ENCODE data around the gene TMOD1.
A peak's percentile ranks its signal among the peaks of the same experiment; 100 is the strongest.

Gene TMOD1

GRCh38 chr9:97633859-97634490, 132.5 kb downstream of the TMOD1 start:
- H3K27ac Mint-ChIP-seq (ENCODE audit: low read depth) = peak overlapping the region; percentile 98
- H3K27me3 Mint-ChIP-seq = no peaks in the 10 kb centered on the region
- peak overlapping the region; percentile 90 for H3K4me3 Mint-ChIP-seq
- ATAC-seq (replicated peaks; ENCODE audit: extremely low read depth, poor library complexity, severe bottlenecking) = no peak
- H3K36me3 Mint-ChIP-seq (ENCODE audit: insufficient read depth) = peaks cover 27% of the 10 kb centered on the region
- no peaks in the 10 kb centered on the region for H3K9me3 Mint-ChIP-seq
- no peak for DNase-seq (ENCODE audit: low spot score in 2 of 2)
- peaks cover 59% of the 10 kb centered on the region for H3K4me1 Mint-ChIP-seq

DNA sequence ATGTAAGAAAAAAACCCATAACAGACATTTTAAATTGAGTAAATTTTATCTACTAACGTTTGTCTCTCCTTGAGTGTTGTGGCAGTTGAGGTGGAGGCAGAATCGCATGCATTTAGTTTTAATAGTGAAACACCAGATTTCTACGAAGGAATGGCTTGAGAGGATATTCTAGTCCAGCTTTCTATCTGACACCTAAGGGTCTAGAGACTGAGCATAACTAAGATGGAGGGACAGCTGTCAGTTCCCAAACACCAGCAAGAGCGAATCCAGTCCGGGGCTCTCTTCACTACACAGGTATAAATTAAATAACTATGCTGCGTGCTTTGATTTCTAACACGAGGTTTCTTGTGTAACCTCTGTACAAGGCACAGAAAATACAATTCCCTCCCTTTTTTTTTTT, 133.6 kb downstream of the TMOD1 start:
- Mint-ChIP-seq H3K27me3 (no peaks in the 10 kb centered on the region), H3K4me3 (peak overlapping the region; percentile 90), H3K27ac (ENCODE audit: low read depth) (peak overlapping the region; percentile 98), H3K36me3 (ENCODE audit: insufficient read depth) (peaks cover 27% of the 10 kb centered on the region), H3K9me3 (no peaks in the 10 kb centered on the region), H3K4me1 (peaks cover 61% of the 10 kb centered on the region)
- ATAC-seq (replicated peaks; ENCODE audit: extremely low read depth, poor library complexity, severe bottlenecking) (no peak), DNase-seq (ENCODE audit: low spot score in 2 of 2) (no peak)

DNA sequence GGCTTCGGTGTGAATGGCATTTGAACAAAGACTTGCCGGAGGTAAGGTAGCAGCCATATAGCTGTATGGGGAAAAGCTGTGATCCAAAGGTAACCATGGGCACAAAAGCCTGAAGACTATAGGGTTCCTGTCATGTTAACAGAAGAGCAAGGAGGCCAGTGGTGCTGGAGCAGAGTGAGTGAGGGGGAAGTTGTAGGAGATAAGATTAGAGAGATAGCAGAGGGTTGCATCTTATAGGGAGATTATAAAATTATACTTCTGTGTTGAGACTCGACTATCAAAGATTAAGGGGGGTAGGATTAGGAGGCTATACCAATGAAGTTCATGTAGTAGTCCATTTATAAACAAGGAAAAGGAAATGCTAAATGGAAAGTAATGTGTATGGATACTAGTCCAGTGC, 135.4 kb downstream of the TMOD1 start:
- Mint-ChIP-seq H3K27me3 (no peaks in the 10 kb centered on the region), H3K4me1 (peaks cover 64% of the 10 kb centered on the region), H3K27ac (ENCODE audit: low read depth) (peak overlapping the region; percentile 38), H3K4me3 (peak overlapping the region; percentile 19), H3K9me3 (no peaks in the 10 kb centered on the region), H3K36me3 (ENCODE audit: insufficient read depth) (peaks cover 34% of the 10 kb centered on the region)
- ATAC-seq (replicated peaks; ENCODE audit: extremely low read depth, poor library complexity, severe bottlenecking) (no peak), DNase-seq (ENCODE audit: low spot score in 2 of 2) (no peak)

DNA sequence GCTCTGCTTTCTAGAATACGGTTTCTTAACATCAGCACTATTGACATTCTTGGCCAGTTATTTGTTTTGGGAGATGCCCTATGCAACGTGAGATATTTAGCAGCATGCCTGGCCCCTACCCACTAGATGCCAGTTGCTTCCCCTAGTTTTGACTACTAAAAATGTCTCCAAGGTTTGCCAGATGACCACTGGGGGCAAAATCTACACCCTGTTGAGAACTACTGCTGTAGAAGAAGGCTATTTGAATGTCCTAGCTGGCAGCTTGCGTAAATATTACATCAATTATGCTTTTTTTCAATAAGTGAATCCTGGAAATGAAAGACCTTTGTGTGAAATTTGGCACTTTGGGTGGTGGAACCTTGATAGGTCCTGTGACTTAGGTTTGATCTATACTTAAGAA, 137.2 kb downstream of the TMOD1 start:
- no peak for DNase-seq (ENCODE audit: low spot score in 2 of 2)
- Mint-ChIP-seq H3K36me3 (ENCODE audit: insufficient read depth) (peaks cover 29% of the 10 kb centered on the region), H3K9me3 (no peaks in the 10 kb centered on the region), H3K4me1 (peaks cover 59% of the 10 kb centered on the region), H3K27me3 (no peaks in the 10 kb centered on the region), H3K27ac (ENCODE audit: low read depth) (no peak overlapping the region), H3K4me3 (no peak overlapping the region)
- ATAC-seq (replicated peaks; ENCODE audit: extremely low read depth, poor library complexity, severe bottlenecking) = no peak

DNA sequence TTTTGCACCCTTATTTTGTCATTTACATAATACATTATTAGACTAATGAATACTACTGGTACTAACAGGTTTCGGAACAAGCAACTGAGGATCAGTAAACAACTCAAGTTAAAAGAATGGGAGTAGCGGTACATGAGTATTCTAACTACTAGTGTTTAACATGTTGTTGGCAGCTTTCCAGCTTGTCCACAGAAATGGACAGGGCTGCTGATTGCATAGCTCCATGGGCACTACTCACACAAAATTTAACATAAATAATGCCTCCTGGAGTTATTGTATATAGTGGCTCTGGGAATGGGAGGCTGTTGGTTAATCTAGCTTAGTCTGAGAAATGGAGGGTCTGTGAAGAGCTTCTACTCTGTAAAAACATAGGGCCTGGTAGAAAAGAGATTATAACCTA, 138.9 kb downstream of the TMOD1 start:
- Mint-ChIP-seq H3K36me3 (ENCODE audit: insufficient read depth) (peaks cover 30% of the 10 kb centered on the region), H3K27ac (ENCODE audit: low read depth) (no peak overlapping the region), H3K27me3 (no peaks in the 10 kb centered on the region), H3K9me3 (no peaks in the 10 kb centered on the region), H3K4me3 (no peak overlapping the region), H3K4me1 (peaks cover 53% of the 10 kb centered on the region)
- DNase-seq (ENCODE audit: low spot score in 2 of 2) (no peak), ATAC-seq (replicated peaks; ENCODE audit: extremely low read depth, poor library complexity, severe bottlenecking) (no peak)

GRCh38 chr9:97645720-97646119, 144.3 kb downstream of the TMOD1 start:
- H3K9me3 Mint-ChIP-seq = no peaks in the 10 kb centered on the region
- H3K27ac Mint-ChIP-seq (ENCODE audit: low read depth) = no peak overlapping the region
- H3K4me1 Mint-ChIP-seq = peaks cover 11% of the 10 kb centered on the region
- H3K36me3 Mint-ChIP-seq (ENCODE audit: insufficient read depth) = peaks cover 58% of the 10 kb centered on the region
- no peaks in the 10 kb centered on the region for H3K27me3 Mint-ChIP-seq
- DNase-seq (ENCODE audit: low spot score in 2 of 2) = no peak
- ATAC-seq (replicated peaks; ENCODE audit: extremely low read depth, poor library complexity, severe bottlenecking) = no peak
- H3K4me3 Mint-ChIP-seq = no peak overlapping the region

DNA sequence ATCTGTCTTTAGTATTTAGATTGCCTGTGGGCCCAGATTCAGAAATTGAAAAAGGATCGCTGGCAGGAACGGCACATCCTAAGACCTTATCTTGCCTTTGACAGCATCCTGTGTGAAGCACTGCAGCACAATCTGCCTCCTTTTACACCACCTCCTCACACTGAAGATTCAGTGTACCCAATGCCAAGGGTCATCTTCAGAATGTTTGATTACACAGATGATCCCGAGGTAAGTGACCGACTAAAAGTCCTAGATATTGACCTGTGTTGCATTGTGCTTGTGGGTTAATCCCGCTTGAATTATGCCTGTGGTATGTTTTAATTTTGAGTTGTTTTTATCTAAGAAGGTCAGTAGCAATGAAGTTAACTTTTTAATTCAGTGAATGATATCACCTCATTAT, 146.5 kb downstream of the TMOD1 start:
- no peak for ATAC-seq (replicated peaks; ENCODE audit: extremely low read depth, poor library complexity, severe bottlenecking)
- Mint-ChIP-seq H3K4me3 (no peak overlapping the region), H3K27ac (ENCODE audit: low read depth) (no peak overlapping the region), H3K9me3 (no peaks in the 10 kb centered on the region), H3K36me3 (ENCODE audit: insufficient read depth) (peaks cover 57% of the 10 kb centered on the region), H3K4me1 (peaks cover 15% of the 10 kb centered on the region), H3K27me3 (no peaks in the 10 kb centered on the region)
- DNase-seq (ENCODE audit: low spot score in 2 of 2) = no peak

All from central memory CD8-positive, alpha-beta T cell (primary cell).